H1 (cell line): ENCODE results near the gene PRKCD. TPM values are rescaled to one million over a fixed set of nuclear protein-coding genes. Genes with fewer than 3 reads are reported as not detected.

Experiments
- CTCF ChIA-PET: fragments of 300-600 bp; sonication (Branson Sonifier 250); formaldehyde crosslinking; loops from one replicate; lab custom pipeline; 2021; ENCODE audit not compliant: partially characterized antibody; lab: Charles Lee
- POLR2A ChIA-PET: fragments of 300-600 bp; sonication (Branson Sonifier 250); formaldehyde crosslinking; loops from one replicate; lab custom pipeline; 2021; ENCODE audit warnings: inconsistent platforms; ENCODE audit not compliant: partially characterized antibody; lab: Charles Lee
- DNase-seq, 2 experiments: peaks; one replicate each; pipeline versions ENCODE4 v3.0.0 to v3.0.0-alpha.2; 2010 to 2022; ENCODE audit warnings: low spot score in 2 of 2, low read depth in 1 of 2, mixed read lengths in 1 of 2
- FAIRE-seq: peaks from 2 replicates; lab custom pipeline; 2011; peaks lifted over from hg19 to GRCh38; lab: Jason Lieb, UNC
- H2AFZ ChIP-seq: 2 replicates; pipeline ENCODE4 v1.8.1; 2012; ENCODE audit warnings: low read length, inconsistent platforms
- H2AK5ac ChIP-seq: 2 replicates; pipeline ENCODE4 v1.6.1; 2013; ENCODE audit warnings: low read depth, low read length
- H2BK120ac ChIP-seq: replicated peaks from 2 replicates; pipeline ENCODE3; 2013; ENCODE audit warnings: low read depth, low read length, inconsistent platforms
- H2BK12ac ChIP-seq: 2 replicates; pipeline ENCODE4 v1.6.1; 2013; ENCODE audit warnings: low read depth, low read length
- H2BK15ac ChIP-seq: 2 replicates; pipeline ENCODE4 v1.6.1; 2013; ENCODE audit warnings: low read length
- H2BK20ac ChIP-seq: 2 replicates; pipeline ENCODE4 v1.6.1; 2013; ENCODE audit warnings: low read length
- H2BK5ac ChIP-seq: 2 replicates; pipeline ENCODE4 v1.6.1; 2013; ENCODE audit warnings: low read depth, low read length
- H3K14ac ChIP-seq: 2 replicates; pipeline ENCODE4 v1.6.1; 2013; ENCODE audit warnings: inconsistent platforms; ENCODE audit not compliant: insufficient read length
- H3K18ac ChIP-seq: 2 replicates; pipeline ENCODE4 v1.6.1; 2013; ENCODE audit warnings: low read length; ENCODE audit errors: extremely low read depth
- H3K23ac ChIP-seq: 2 replicates; pipeline ENCODE4 v1.6.1; 2013; ENCODE audit warnings: inconsistent platforms; ENCODE audit not compliant: insufficient read length
- H3K23me2 ChIP-seq: 2 replicates; pipeline ENCODE4 v1.6.1; 2013; ENCODE audit warnings: low read depth, low read length
- H3K27ac ChIP-seq: 2 replicates; pipeline ENCODE4 v1.6.1; 2011; ENCODE audit warnings: low read depth, low read length, inconsistent platforms
- H3K27me3 ChIP-seq, 4 experiments: replicated peaks in 1 of 4; 1 replicate in 1 of 4; 2 replicates in 3 of 4; pipeline versions ENCODE4 v1.6.1 to v1.8.1; 2011 to 2013; ENCODE audit warnings: low read length in 3 of 4, mild to moderate bottlenecking in 3 of 4, inconsistent platforms in 2 of 4, mixed read lengths in 2 of 4, moderate library complexity in 1 of 4; ENCODE audit not compliant: control insufficient read depth in 3 of 4, insufficient read depth in 3 of 4; ENCODE audit errors: extremely low read depth in 1 of 4
- H3K36me3 ChIP-seq, 4 experiments: 2 replicates each; pipeline versions ENCODE4 v1.6.1 to v1.8.1; 2011 to 2013; ENCODE audit warnings: mild to moderate bottlenecking in 4 of 4, low read length in 3 of 4, moderate library complexity in 2 of 4, control low read depth in 1 of 4, inconsistent platforms in 1 of 4; ENCODE audit not compliant: insufficient read depth in 4 of 4, control insufficient read depth in 2 of 4
- H3K4ac ChIP-seq: replicated peaks from 2 replicates; pipeline ENCODE3; 2013; ENCODE audit warnings: low read length, low read depth, mixed read lengths, inconsistent platforms; ENCODE audit not compliant: insufficient read length
- H3K4me1 ChIP-seq, 4 experiments: replicated peaks in 1 of 4; 1 replicate in 1 of 4; 2 replicates in 3 of 4; pipeline versions ENCODE4 v1.6.1 to v1.8.1; 2011 to 2013; ENCODE audit warnings: low read length in 3 of 4, inconsistent platforms in 2 of 4, mixed read lengths in 1 of 4; ENCODE audit not compliant: insufficient read depth in 4 of 4, control insufficient read depth in 3 of 4
- H3K4me2 ChIP-seq, 2 experiments: 2 replicates each; pipeline versions ENCODE4 v1.6.1 to v1.8.1; 2011 to 2013; ENCODE audit warnings: low read depth in 2 of 2, low read length in 2 of 2, control low read depth in 1 of 2, inconsistent platforms in 1 of 2, mild to moderate bottlenecking in 1 of 2; ENCODE audit not compliant: insufficient read depth in 1 of 2
- H3K4me3 ChIP-seq, 4 experiments: fragments of 200-600, 300-600 bp in 1 of 4; sonication (generic), shearing (Covaris generic), sonication (Bioruptor Twin) in 1 of 4; 2 replicates each; pipeline versions ENCODE4 v1.5.1 to v1.8.1; 2011 to 2016; ENCODE audit warnings: low read length in 4 of 4, low read depth in 3 of 4, control low read depth in 2 of 4, inconsistent platforms in 2 of 4, mild to moderate bottlenecking in 2 of 4, mixed read lengths in 1 of 4, moderate library complexity in 1 of 4; ENCODE audit not compliant: insufficient read depth in 2 of 4; ENCODE audit errors: extremely low read depth in 1 of 4
- H3K56ac ChIP-seq: replicated peaks from 2 replicates; pipeline ENCODE3; 2013; ENCODE audit warnings: low read depth, mild to moderate bottlenecking, mixed read lengths, low read length, inconsistent platforms; ENCODE audit not compliant: insufficient read length
- H3K79me1 ChIP-seq: 2 replicates; pipeline ENCODE4 v1.6.1; 2013; ENCODE audit warnings: low read depth, low read length, control low read depth
- H3K79me2 ChIP-seq, 2 experiments: 2 replicates each; pipeline versions ENCODE4 v1.6.1 to v1.8.1; 2012 to 2013; ENCODE audit warnings: low read length in 2 of 2, mild to moderate bottlenecking in 2 of 2, inconsistent platforms in 1 of 2; ENCODE audit not compliant: insufficient read depth in 2 of 2, control insufficient read depth in 1 of 2
- H3K9ac ChIP-seq, 4 experiments: replicated peaks in 1 of 4; 1 replicate in 1 of 4; 2 replicates in 3 of 4; pipeline versions ENCODE4 v1.6.1 to v1.8.1; 2011 to 2013; ENCODE audit warnings: low read depth in 3 of 4, low read length in 3 of 4, control low read depth in 2 of 4, mild to moderate bottlenecking in 2 of 4, moderate library complexity in 2 of 4, inconsistent platforms in 1 of 4; ENCODE audit errors: extremely low read depth in 1 of 4
- H3K9me3 ChIP-seq, 2 experiments: 2 replicates each; pipeline versions ENCODE4 v1.6.1 to v1.8.1; 2012 to 2013; ENCODE audit warnings: mild to moderate bottlenecking in 2 of 2, moderate library complexity in 2 of 2, control low read depth in 1 of 2, inconsistent platforms in 1 of 2, low read depth in 1 of 2, low read length in 1 of 2, mixed read lengths in 1 of 2; ENCODE audit not compliant: insufficient read depth in 2 of 2
- H4K20me1 ChIP-seq, 2 experiments: replicated peaks in 1 of 2; 2 replicates each; pipeline versions ENCODE3 to v1.8.1; 2011 to 2013; ENCODE audit warnings: inconsistent platforms in 2 of 2, low read length in 2 of 2, mild to moderate bottlenecking in 1 of 2; ENCODE audit not compliant: insufficient read depth in 2 of 2, control insufficient read depth in 1 of 2
- H4K5ac ChIP-seq: 2 replicates; pipeline ENCODE4 v1.6.1; 2013; ENCODE audit warnings: low read length, low read depth, mixed read lengths, inconsistent platforms; ENCODE audit not compliant: insufficient read length
- H4K8ac ChIP-seq: 2 replicates; pipeline ENCODE4 v1.8.0; 2013; ENCODE audit warnings: mild to moderate bottlenecking, moderate library complexity, low read length, inconsistent platforms; ENCODE audit not compliant: insufficient read depth; ENCODE audit errors: extremely low read depth
- H4K91ac ChIP-seq: replicated peaks from 2 replicates; pipeline ENCODE3; 2013; ENCODE audit warnings: low read length, mixed read lengths, inconsistent platforms; ENCODE audit not compliant: insufficient read length
- ASH2L ChIP-seq: fragments of 200-600, 300-600 bp; sonication (generic); IDR thresholded peaks from one replicate; pipeline ENCODE4 v1.7.1; 2017; ENCODE audit warnings: low read length
- CREB1 ChIP-seq: IDR thresholded peaks from 2 replicates; pipeline ENCODE4 v1.6.1; 2012; ENCODE audit warnings: inconsistent platforms
- POLR2A ChIP-seq, 2 experiments: IDR thresholded peaks; 1 replicate in 1 of 2; 2 replicates in 1 of 2; pipeline ENCODE4 v1.6.1; 2011; ENCODE audit warnings: low read depth in 2 of 2, low read length in 2 of 2, mild to moderate bottlenecking in 2 of 2; ENCODE audit errors: control extremely low read depth in 1 of 2
- SP2 ChIP-seq: IDR thresholded peaks from 2 replicates; pipeline ENCODE4 v1.6.1; 2012; ENCODE audit warnings: mild to moderate bottlenecking, low read length, inconsistent platforms
- TAF7 ChIP-seq: optimal IDR thresholded peaks from 2 replicates; pipeline ENCODE3; 2011; ENCODE audit warnings: low read depth, mild to moderate bottlenecking, inconsistent platforms, low read length, moderate library complexity, borderline replicate concordance
- WGBS, 2 experiments: shearing (Covaris generic) in 1 of 2; methylation state at CpG; one replicate each; pipeline versions ENCODE4 v1.1.6 to v1.1.7; 2013 to 2015; ENCODE audit warnings: low lambda C conversion rate in 2 of 2, mixed read lengths in 2 of 2, inconsistent platforms in 1 of 2, low coverage in 1 of 2, missing lambda C conversion rate in 1 of 2; ENCODE audit not compliant: insufficient replicate concordance in 2 of 2, insufficient coverage in 1 of 2, insufficient read length in 1 of 2; ENCODE audit errors: extremely low coverage in 1 of 2, missing lambda C conversion rate in 1 of 2; 5-methylcytosine and 5-hydroxymethylcytosine counted together
- polyA plus RNA-seq, 7 experiments: library from polyadenylated mRNA; depleted of rRNA in 3 of 7; stranded (reverse) in 5 of 7; unstranded in 2 of 7; fragments of >200 nt in 5 of 7; fragments of 200-250 nt in 2 of 7; gene quantifications; 1 replicate in 5 of 7; 2 replicates in 1 of 7; 4 replicates in 1 of 7; pipeline versions ENCODE4 v1.2.1 to v1.2.3, GENCODE V29; 2011 to 2013; ENCODE audit warnings: missing spikeins in 2 of 7, mixed read lengths in 2 of 7
- total RNA-seq: library from RNA; stranded (reverse); fragmentation: NEBNext Ultra II Directional; extraction: Animal tissue kit (Norgen Biotek cat#: 25700); gene quantifications from 2 replicates; pipeline ENCODE4 v1.2.1, GENCODE V29; 2021

Gene PRKCD
- total and polyA plus RNA-seq, 2 of the 8 experiments (the other 6 are each of a cell fraction or from before 2014, with no cell fraction given): 22.6 to 23.9 TPM

GRCh38 chr3:53211706-53212702, 51.0 kb downstream of the PRKCD start:
- H2BK12ac ChIP-seq: no peak overlapping the region
- no peak overlapping the region for H2BK120ac ChIP-seq
- no peaks in the 10 kb centered on the region for H3K79me2 ChIP-seq
- H3K4ac ChIP-seq: no peak overlapping the region
- ChIA-PET CTCF (interaction anchor here (1.0 to 1.8 kb wide), 5 partner anchors 7 to 88 kb away, joined by 3 to 5 read pairs (median 4); no protein-coding TSS in a partner anchor), POLR2A (no interaction called here)
- no peaks in the 10 kb centered on the region for H3K23me2 ChIP-seq
- H4K91ac ChIP-seq: no peak overlapping the region
- TF ChIP-seq POLR2A (IDR thresholded peaks at IDR 0.05; ENCODE audit: control extremely low read depth in 1 of 2, low read depth in 2 of 2, low read length in 2 of 2) (no peak), TAF7 (no peak), ASH2L (no peak), SP2 (no peak), CREB1 (no peak)
- no peak overlapping the region for H2BK5ac ChIP-seq
- no peak overlapping the region for H2AK5ac ChIP-seq
- no peak overlapping the region for H2AFZ ChIP-seq
- no peak overlapping the region for H3K18ac ChIP-seq
- H3K23ac ChIP-seq: no peak overlapping the region
- H4K20me1 ChIP-seq: no peaks in the 10 kb centered on the region
- no peak overlapping the region for H3K9ac ChIP-seq
- H3K4me3 ChIP-seq: no peak overlapping the region
- no peaks in the 10 kb centered on the region for H3K79me1 ChIP-seq
- no peaks in the 10 kb centered on the region for H3K4me1 ChIP-seq
- DNase-seq (no peak), FAIRE-seq (no peak)
- no peak overlapping the region for H2BK15ac ChIP-seq
- H3K36me3 ChIP-seq: no peaks in the 10 kb centered on the region
- no peak overlapping the region for H3K14ac ChIP-seq
- H3K27me3 ChIP-seq: no peaks in the 10 kb centered on the region
- no peak overlapping the region for H3K4me2 ChIP-seq
- H2BK20ac ChIP-seq: no peak overlapping the region
- H3K56ac ChIP-seq: no peak overlapping the region
- no peak overlapping the region for H4K8ac ChIP-seq
- no peak overlapping the region for H4K5ac ChIP-seq
- H3K27ac ChIP-seq: no peak overlapping the region
- H3K9me3 ChIP-seq: peaks cover 3 to 5% of the 10 kb centered on the region in 2 experiments; a peak in 2 of 4 replicates
- WGBS, 2 experiments: 91% methylated on average over 9 of the region's 9 CpGs; no CpG with 5 or more reads in 1 of the 2 experiments
